ENCODE data around the gene CELSR1.

- TF ChIP-seq CTCF (conservative IDR thresholded peaks at IDR 0.05; ENCODE audit: low read depth, low read length) = no peak
- no peak for TF ChIP-seq EZH2phosphoT487 (IDR thresholded peaks at IDR 0.05; ENCODE audit: borderline replicate concordance, low read length)
Observed at GRCh38 chr22:46392137-46392844, 145.1 kb downstream of the CELSR1 start.

Data from PC-3 (cell line).